OCI-LY1 (cell line): ENCODE measurements around the gene PTRHD1.

ENCODE experiments used
- H2AFZ ChIP-seq: fragments of 200-600 bp; sonication (generic), shearing (Covaris generic); 2 replicates; pipeline ENCODE4 v1.6.0; 2014; ENCODE audit warnings: antibody characterized with exemption, mild to moderate bottlenecking, low read length
- H3F3A ChIP-seq: fragments of 200-600 bp; sonication (generic), shearing (Covaris generic); 2 replicates; pipeline ENCODE4 v1.6.0; 2014; ENCODE audit warnings: mild to moderate bottlenecking, antibody characterized with exemption, low read length, moderate library complexity; ENCODE audit not compliant: insufficient read depth
- H3K27ac ChIP-seq: fragments of 200-600 bp; sonication (generic); 2 replicates; pipeline ENCODE4 v1.5.1; 2014; ENCODE audit warnings: low read length, mixed run types, mild to moderate bottlenecking, low read depth; ENCODE audit not compliant: poor library complexity, severe bottlenecking
- H3K27me3 ChIP-seq: fragments of 200-600 bp; sonication (generic); 2 replicates; pipeline ENCODE4 v1.6.0; 2014; ENCODE audit warnings: antibody characterized with exemption, mild to moderate bottlenecking, low read length, moderate library complexity; ENCODE audit not compliant: insufficient read depth
- H3K36me3 ChIP-seq: fragments of 200-600 bp; sonication (generic); 2 replicates; pipeline ENCODE4 v1.6.1; 2014; ENCODE audit warnings: mild to moderate bottlenecking, antibody characterized with exemption, low read length, moderate library complexity, mixed read lengths; ENCODE audit not compliant: insufficient read depth
- H3K4me1 ChIP-seq: fragments of 200-600 bp; sonication (generic); 2 replicates; pipeline ENCODE4 v1.5.1; 2014; ENCODE audit warnings: mild to moderate bottlenecking, low read length, moderate library complexity; ENCODE audit not compliant: insufficient read depth, severe bottlenecking
- H3K4me2 ChIP-seq: fragments of 200-600 bp; sonication (generic), shearing (Covaris generic); 2 replicates; pipeline ENCODE4 v1.6.1; 2014; ENCODE audit warnings: low read length
- H3K4me3 ChIP-seq: fragments of 200-600 bp; sonication (generic); 2 replicates; pipeline ENCODE4 v1.5.1; 2014; ENCODE audit warnings: low read length, low read depth, mild to moderate bottlenecking, mixed read lengths; ENCODE audit not compliant: poor library complexity, severe bottlenecking
- H3K79me2 ChIP-seq: fragments of 200-600 bp; shearing (Covaris generic); 2 replicates; pipeline ENCODE4 v1.6.1; 2016; ENCODE audit warnings: mixed run types, low read length, mixed read lengths; ENCODE audit not compliant: insufficient read depth
- H3K9ac ChIP-seq: fragments of 200-600 bp; sonication (generic), shearing (Covaris generic); 2 replicates; pipeline ENCODE4 v1.6.1; 2014; ENCODE audit warnings: mild to moderate bottlenecking, low read length, mixed read lengths
- H3K9me2 ChIP-seq: fragments of 200-600 bp; sonication (generic), shearing (Covaris generic); 2 replicates; pipeline ENCODE4 v1.6.1; 2014; ENCODE audit warnings: low read depth, mild to moderate bottlenecking, low read length, mixed read lengths
- H3K9me3 ChIP-seq: fragments of 200-600 bp; shearing (Covaris generic); 2 replicates; pipeline ENCODE4 v1.6.1; 2014; ENCODE audit warnings: low read length, mixed read lengths
- H4K20me1 ChIP-seq: fragments of 200-600 bp; sonication (generic), shearing (Covaris generic); 2 replicates; pipeline ENCODE4 v1.6.0; 2016; ENCODE audit warnings: mild to moderate bottlenecking, low read length; ENCODE audit not compliant: insufficient read depth
- EZH2 ChIP-seq: fragments of 200-600 bp; sonication (generic), shearing (Covaris generic); IDR thresholded peaks from 2 replicates; pipeline ENCODE4 v1.8.0; 2017; ENCODE audit warnings: borderline replicate concordance, mixed run types, mild to moderate bottlenecking, antibody characterized with exemption, low read length, moderate library complexity, mixed read lengths
- TF ChIP-seq, protein P1 (sequence below): fragments of 200-600 bp; sonication (generic), shearing (Covaris generic); IDR thresholded peaks from 2 replicates; pipeline ENCODE4 v1.5.1; 2017; ENCODE audit warnings: mild to moderate bottlenecking, antibody characterized with exemption, low read length, moderate library complexity, mixed read lengths

Gene PTRHD1, protein sequence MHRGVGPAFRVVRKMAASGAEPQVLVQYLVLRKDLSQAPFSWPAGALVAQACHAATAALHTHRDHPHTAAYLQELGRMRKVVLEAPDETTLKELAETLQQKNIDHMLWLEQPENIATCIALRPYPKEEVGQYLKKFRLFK

DNA sequence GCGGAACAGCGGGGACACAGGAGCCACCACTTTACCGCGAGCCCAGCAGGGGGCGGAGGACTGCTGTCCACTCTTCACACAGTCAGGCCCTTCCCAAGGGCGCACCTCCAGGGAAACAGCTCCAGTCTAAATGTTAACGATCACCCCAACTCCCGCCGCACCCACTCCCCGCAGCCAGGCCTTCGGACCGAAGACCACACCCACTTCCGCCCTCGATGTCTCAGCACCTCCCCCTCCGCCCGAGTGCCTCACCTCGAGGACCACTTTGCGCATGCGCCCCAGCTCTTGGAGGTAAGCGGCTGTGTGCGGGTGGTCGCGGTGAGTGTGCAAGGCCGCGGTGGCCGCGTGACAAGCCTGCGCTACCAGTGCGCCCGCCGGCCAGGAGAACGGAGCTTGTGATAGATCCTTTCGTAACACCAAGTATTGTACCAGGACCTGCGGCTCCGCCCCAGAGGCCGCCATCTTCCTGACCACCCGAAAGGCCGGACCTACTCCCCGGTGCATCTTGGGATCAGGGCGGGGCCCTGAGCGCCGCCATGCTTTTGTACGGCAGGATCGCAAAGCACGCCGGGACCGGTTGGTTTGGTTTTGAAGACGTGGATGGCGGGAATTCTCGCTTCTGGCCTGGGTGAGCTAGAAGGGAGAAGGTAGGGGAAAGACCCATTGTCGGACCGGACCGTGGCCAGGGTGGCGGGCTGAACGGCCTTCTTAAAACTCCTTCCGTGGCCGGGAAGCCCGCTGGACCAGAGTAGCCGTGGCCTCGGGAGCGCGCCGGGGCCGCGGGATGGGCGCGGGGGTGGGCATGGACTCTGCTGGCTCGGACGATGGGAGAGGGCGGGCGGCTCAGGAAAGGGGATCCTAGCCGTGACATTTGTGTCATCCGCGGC, at the start of gene PTRHD1, which contains the start of gene CENPO:
Gene PTRHD1, minus strand, starts transcription at position 518 of the 887 bp plus-strand sequence. Its CDS starts 14 bp downstream, at position 504.
Gene CENPO, plus strand, starts transcription at position 552 of the 887 bp plus-strand sequence. CDS start 495 bp downstream, outside the sequence.
- peaks cover 30% of the 10 kb centered on the region for H3K36me3 ChIP-seq
- no peak within 1 kb of the TSS for H2AFZ ChIP-seq
- H3K4me1 ChIP-seq: peaks cover 32% of the 10 kb centered on the region
- no peaks in the 10 kb centered on the region for H3F3A ChIP-seq
- peak within 1 kb of the TSS; percentile 86 for H3K4me3 ChIP-seq
- H3K4me2 ChIP-seq: peak within 1 kb of the TSS; percentile 81
- H3K9me3 ChIP-seq: no peaks in the 10 kb centered on the region
- no peaks in the 10 kb centered on the region for H3K27me3 ChIP-seq
- peak within 1 kb of the TSS; percentile 81 for H3K9ac ChIP-seq
- TF ChIP-seq, protein P1, sequence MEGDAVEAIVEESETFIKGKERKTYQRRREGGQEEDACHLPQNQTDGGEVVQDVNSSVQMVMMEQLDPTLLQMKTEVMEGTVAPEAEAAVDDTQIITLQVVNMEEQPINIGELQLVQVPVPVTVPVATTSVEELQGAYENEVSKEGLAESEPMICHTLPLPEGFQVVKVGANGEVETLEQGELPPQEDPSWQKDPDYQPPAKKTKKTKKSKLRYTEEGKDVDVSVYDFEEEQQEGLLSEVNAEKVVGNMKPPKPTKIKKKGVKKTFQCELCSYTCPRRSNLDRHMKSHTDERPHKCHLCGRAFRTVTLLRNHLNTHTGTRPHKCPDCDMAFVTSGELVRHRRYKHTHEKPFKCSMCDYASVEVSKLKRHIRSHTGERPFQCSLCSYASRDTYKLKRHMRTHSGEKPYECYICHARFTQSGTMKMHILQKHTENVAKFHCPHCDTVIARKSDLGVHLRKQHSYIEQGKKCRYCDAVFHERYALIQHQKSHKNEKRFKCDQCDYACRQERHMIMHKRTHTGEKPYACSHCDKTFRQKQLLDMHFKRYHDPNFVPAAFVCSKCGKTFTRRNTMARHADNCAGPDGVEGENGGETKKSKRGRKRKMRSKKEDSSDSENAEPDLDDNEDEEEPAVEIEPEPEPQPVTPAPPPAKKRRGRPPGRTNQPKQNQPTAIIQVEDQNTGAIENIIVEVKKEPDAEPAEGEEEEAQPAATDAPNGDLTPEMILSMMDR: peak; percentile 29; the same call in 1 of the 2 replicates
- TF ChIP-seq EZH2: no peak
- H3K79me2 ChIP-seq: peaks cover 44% of the 10 kb centered on the region
- H3K9me2 ChIP-seq: no peaks in the 10 kb centered on the region
- H4K20me1 ChIP-seq: no peaks in the 10 kb centered on the region
- H3K27ac ChIP-seq: peak within 1 kb of the TSS; percentile 87

DNA sequence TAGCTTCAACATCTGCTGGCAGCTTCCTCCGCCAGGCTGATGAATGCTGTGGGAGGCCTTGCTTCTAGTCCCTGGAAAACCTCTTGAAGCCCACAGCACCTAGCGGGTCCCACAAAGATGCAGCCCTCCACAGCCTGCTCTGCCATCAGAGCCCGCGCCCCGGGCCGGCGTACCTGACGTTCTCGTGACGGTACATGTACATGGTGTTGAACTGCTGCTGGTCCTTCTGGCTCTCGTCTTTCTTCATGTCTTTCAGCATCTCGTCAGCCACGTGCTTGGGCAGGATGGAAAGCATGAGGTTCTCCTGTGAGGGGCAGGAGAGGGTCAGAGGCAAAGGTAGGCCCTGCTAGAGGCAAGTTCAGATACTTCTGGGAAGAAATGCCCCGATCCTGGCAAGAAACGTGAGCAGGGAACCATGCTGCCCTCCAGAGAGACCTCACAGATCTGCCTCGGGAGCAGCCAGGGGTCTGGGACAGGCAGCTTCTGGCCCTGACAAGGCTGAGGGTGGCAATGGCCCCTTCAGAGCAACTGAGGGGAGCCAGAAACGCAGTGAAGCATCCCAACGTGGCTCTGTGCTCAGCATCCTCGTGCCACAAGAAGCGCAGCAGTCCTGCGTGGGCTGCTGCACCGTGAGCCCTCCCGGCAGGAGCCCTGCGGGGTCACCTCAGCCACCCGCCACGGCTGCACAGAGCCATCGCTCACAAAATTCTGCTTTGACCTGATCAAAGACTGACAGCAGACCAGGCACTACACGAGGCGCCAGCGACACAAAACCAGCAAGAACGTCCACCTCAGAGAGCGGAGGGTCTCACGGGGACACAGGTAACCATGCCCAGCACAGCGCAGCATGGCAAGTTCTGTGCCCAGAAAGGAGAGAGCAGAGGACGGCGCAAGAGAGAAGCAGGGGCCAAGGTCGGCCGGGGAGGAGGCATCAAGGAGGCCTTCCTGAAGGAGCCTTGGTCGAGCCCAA, 49.2 kb upstream of the PTRHD1 start:
- Histone ChIP-seq H3K9me3 (peaks cover under 1% of the 10 kb centered on the region; the same call in 1 of the 2 replicates), H3K27me3 (no peaks in the 10 kb centered on the region), H3K9me2 (no peaks in the 10 kb centered on the region), H3K27ac (no peak overlapping the region), H3K4me1 (no peaks in the 10 kb centered on the region), H3K4me2 (no peak overlapping the region), H4K20me1 (no peaks in the 10 kb centered on the region), H3K79me2 (no peaks in the 10 kb centered on the region), H3K4me3 (no peak overlapping the region), H3K36me3 (peaks cover 51% of the 10 kb centered on the region), H3F3A (no peaks in the 10 kb centered on the region), H3K9ac (no peak overlapping the region), H2AFZ (no peak overlapping the region)
- TF ChIP-seq, protein P1: no peak
